H1 (cell line): ENCODE results near the gene DBNL. TPM values are rescaled to one million over a fixed set of nuclear protein-coding genes. Genes with fewer than 3 reads are reported as not detected.

Source experiments
- CTCF ChIA-PET: fragments of 300-600 bp; sonication (Branson Sonifier 250); formaldehyde crosslinking; loops from one replicate; lab custom pipeline; 2021; ENCODE audit not compliant: partially characterized antibody; lab: Charles Lee
- POLR2A ChIA-PET: fragments of 300-600 bp; sonication (Branson Sonifier 250); formaldehyde crosslinking; loops from one replicate; lab custom pipeline; 2021; ENCODE audit warnings: inconsistent platforms; ENCODE audit not compliant: partially characterized antibody; lab: Charles Lee
- DNase-seq, 2 experiments: peaks; one replicate each; pipeline versions ENCODE4 v3.0.0 to v3.0.0-alpha.2; 2010 to 2022; ENCODE audit warnings: low spot score in 2 of 2, low read depth in 1 of 2, mixed read lengths in 1 of 2
- FAIRE-seq: peaks from 2 replicates; lab custom pipeline; 2011; peaks lifted over from hg19 to GRCh38; lab: Jason Lieb, UNC
- H2AFZ ChIP-seq: 2 replicates; pipeline ENCODE4 v1.8.1; 2012; ENCODE audit warnings: low read length, inconsistent platforms
- H2AK5ac ChIP-seq: 2 replicates; pipeline ENCODE4 v1.6.1; 2013; ENCODE audit warnings: low read depth, low read length
- H2BK120ac ChIP-seq: replicated peaks from 2 replicates; pipeline ENCODE3; 2013; ENCODE audit warnings: low read depth, low read length, inconsistent platforms
- H2BK12ac ChIP-seq: 2 replicates; pipeline ENCODE4 v1.6.1; 2013; ENCODE audit warnings: low read depth, low read length
- H2BK15ac ChIP-seq: 2 replicates; pipeline ENCODE4 v1.6.1; 2013; ENCODE audit warnings: low read length
- H2BK20ac ChIP-seq: 2 replicates; pipeline ENCODE4 v1.6.1; 2013; ENCODE audit warnings: low read length
- H2BK5ac ChIP-seq: 2 replicates; pipeline ENCODE4 v1.6.1; 2013; ENCODE audit warnings: low read depth, low read length
- H3K14ac ChIP-seq: 2 replicates; pipeline ENCODE4 v1.6.1; 2013; ENCODE audit warnings: inconsistent platforms; ENCODE audit not compliant: insufficient read length
- H3K18ac ChIP-seq: 2 replicates; pipeline ENCODE4 v1.6.1; 2013; ENCODE audit warnings: low read length; ENCODE audit errors: extremely low read depth
- H3K23ac ChIP-seq: 2 replicates; pipeline ENCODE4 v1.6.1; 2013; ENCODE audit warnings: inconsistent platforms; ENCODE audit not compliant: insufficient read length
- H3K23me2 ChIP-seq: 2 replicates; pipeline ENCODE4 v1.6.1; 2013; ENCODE audit warnings: low read depth, low read length
- H3K27ac ChIP-seq: 2 replicates; pipeline ENCODE4 v1.6.1; 2011; ENCODE audit warnings: low read depth, low read length, inconsistent platforms
- H3K27me3 ChIP-seq, 4 experiments: replicated peaks in 1 of 4; 1 replicate in 1 of 4; 2 replicates in 3 of 4; pipeline versions ENCODE4 v1.6.1 to v1.8.1; 2011 to 2013; ENCODE audit warnings: low read length in 3 of 4, mild to moderate bottlenecking in 3 of 4, inconsistent platforms in 2 of 4, mixed read lengths in 2 of 4, moderate library complexity in 1 of 4; ENCODE audit not compliant: control insufficient read depth in 3 of 4, insufficient read depth in 3 of 4; ENCODE audit errors: extremely low read depth in 1 of 4
- H3K36me3 ChIP-seq, 4 experiments: 2 replicates each; pipeline versions ENCODE4 v1.6.1 to v1.8.1; 2011 to 2013; ENCODE audit warnings: mild to moderate bottlenecking in 4 of 4, low read length in 3 of 4, moderate library complexity in 2 of 4, control low read depth in 1 of 4, inconsistent platforms in 1 of 4; ENCODE audit not compliant: insufficient read depth in 4 of 4, control insufficient read depth in 2 of 4
- H3K4ac ChIP-seq: replicated peaks from 2 replicates; pipeline ENCODE3; 2013; ENCODE audit warnings: low read length, low read depth, mixed read lengths, inconsistent platforms; ENCODE audit not compliant: insufficient read length
- H3K4me1 ChIP-seq, 4 experiments: replicated peaks in 1 of 4; 1 replicate in 1 of 4; 2 replicates in 3 of 4; pipeline versions ENCODE4 v1.6.1 to v1.8.1; 2011 to 2013; ENCODE audit warnings: low read length in 3 of 4, inconsistent platforms in 2 of 4, mixed read lengths in 1 of 4; ENCODE audit not compliant: insufficient read depth in 4 of 4, control insufficient read depth in 3 of 4
- H3K4me2 ChIP-seq, 2 experiments: 2 replicates each; pipeline versions ENCODE4 v1.6.1 to v1.8.1; 2011 to 2013; ENCODE audit warnings: low read depth in 2 of 2, low read length in 2 of 2, control low read depth in 1 of 2, inconsistent platforms in 1 of 2, mild to moderate bottlenecking in 1 of 2; ENCODE audit not compliant: insufficient read depth in 1 of 2
- H3K4me3 ChIP-seq, 4 experiments: fragments of 200-600, 300-600 bp in 1 of 4; sonication (generic), shearing (Covaris generic), sonication (Bioruptor Twin) in 1 of 4; 2 replicates each; pipeline versions ENCODE4 v1.5.1 to v1.8.1; 2011 to 2016; ENCODE audit warnings: low read length in 4 of 4, low read depth in 3 of 4, control low read depth in 2 of 4, inconsistent platforms in 2 of 4, mild to moderate bottlenecking in 2 of 4, mixed read lengths in 1 of 4, moderate library complexity in 1 of 4; ENCODE audit not compliant: insufficient read depth in 2 of 4; ENCODE audit errors: extremely low read depth in 1 of 4
- H3K56ac ChIP-seq: replicated peaks from 2 replicates; pipeline ENCODE3; 2013; ENCODE audit warnings: low read depth, mild to moderate bottlenecking, mixed read lengths, low read length, inconsistent platforms; ENCODE audit not compliant: insufficient read length
- H3K79me1 ChIP-seq: 2 replicates; pipeline ENCODE4 v1.6.1; 2013; ENCODE audit warnings: low read depth, low read length, control low read depth
- H3K79me2 ChIP-seq, 2 experiments: 2 replicates each; pipeline versions ENCODE4 v1.6.1 to v1.8.1; 2012 to 2013; ENCODE audit warnings: low read length in 2 of 2, mild to moderate bottlenecking in 2 of 2, inconsistent platforms in 1 of 2; ENCODE audit not compliant: insufficient read depth in 2 of 2, control insufficient read depth in 1 of 2
- H3K9ac ChIP-seq, 4 experiments: replicated peaks in 1 of 4; 1 replicate in 1 of 4; 2 replicates in 3 of 4; pipeline versions ENCODE4 v1.6.1 to v1.8.1; 2011 to 2013; ENCODE audit warnings: low read depth in 3 of 4, low read length in 3 of 4, control low read depth in 2 of 4, mild to moderate bottlenecking in 2 of 4, moderate library complexity in 2 of 4, inconsistent platforms in 1 of 4; ENCODE audit errors: extremely low read depth in 1 of 4
- H3K9me3 ChIP-seq, 2 experiments: 2 replicates each; pipeline versions ENCODE4 v1.6.1 to v1.8.1; 2012 to 2013; ENCODE audit warnings: mild to moderate bottlenecking in 2 of 2, moderate library complexity in 2 of 2, control low read depth in 1 of 2, inconsistent platforms in 1 of 2, low read depth in 1 of 2, low read length in 1 of 2, mixed read lengths in 1 of 2; ENCODE audit not compliant: insufficient read depth in 2 of 2
- H4K20me1 ChIP-seq, 2 experiments: replicated peaks in 1 of 2; 2 replicates each; pipeline versions ENCODE3 to v1.8.1; 2011 to 2013; ENCODE audit warnings: inconsistent platforms in 2 of 2, low read length in 2 of 2, mild to moderate bottlenecking in 1 of 2; ENCODE audit not compliant: insufficient read depth in 2 of 2, control insufficient read depth in 1 of 2
- H4K5ac ChIP-seq: 2 replicates; pipeline ENCODE4 v1.6.1; 2013; ENCODE audit warnings: low read length, low read depth, mixed read lengths, inconsistent platforms; ENCODE audit not compliant: insufficient read length
- H4K8ac ChIP-seq: 2 replicates; pipeline ENCODE4 v1.8.0; 2013; ENCODE audit warnings: mild to moderate bottlenecking, moderate library complexity, low read length, inconsistent platforms; ENCODE audit not compliant: insufficient read depth; ENCODE audit errors: extremely low read depth
- H4K91ac ChIP-seq: replicated peaks from 2 replicates; pipeline ENCODE3; 2013; ENCODE audit warnings: low read length, mixed read lengths, inconsistent platforms; ENCODE audit not compliant: insufficient read length
- CREB1 ChIP-seq: IDR thresholded peaks from 2 replicates; pipeline ENCODE4 v1.6.1; 2012; ENCODE audit warnings: inconsistent platforms
- HDAC2 ChIP-seq, 2 experiments: fragments of 300-600 bp in 1 of 2; sonication (generic) in 1 of 2; IDR thresholded peaks; 2 replicates each; pipeline ENCODE4 v1.6.1; 2011 to 2012; ENCODE audit warnings: low read depth in 2 of 2, low read length in 2 of 2, mild to moderate bottlenecking in 2 of 2, moderate library complexity in 2 of 2, borderline replicate concordance in 1 of 2, inconsistent platforms in 1 of 2
- JUN ChIP-seq: IDR thresholded peaks from 2 replicates; pipeline ENCODE4 v1.6.1; 2011; ENCODE audit warnings: low read depth, mild to moderate bottlenecking, improper control_type of control experiment, low read length
- PHF8 ChIP-seq: fragments of 200-600 bp; sonication (generic); conservative IDR thresholded peaks from 2 replicates; pipeline ENCODE4 v1.7.1; 2012; ENCODE audit warnings: low read depth, mild to moderate bottlenecking, inconsistent platforms, low read length, moderate library complexity
- POLR2A ChIP-seq, 2 experiments: IDR thresholded peaks; 1 replicate in 1 of 2; 2 replicates in 1 of 2; pipeline ENCODE4 v1.6.1; 2011; ENCODE audit warnings: low read depth in 2 of 2, low read length in 2 of 2, mild to moderate bottlenecking in 2 of 2; ENCODE audit errors: control extremely low read depth in 1 of 2
- POLR2AphosphoS5 ChIP-seq: IDR thresholded peaks from 2 replicates; pipeline ENCODE4 v1.6.1; 2011; ENCODE audit warnings: low read depth, low read length
- RNF2 ChIP-seq: fragments of 200-900, 300-1000 bp; sonication (generic); IDR thresholded peaks from 2 replicates; pipeline ENCODE4 v1.7.1; 2016; ENCODE audit warnings: borderline replicate concordance, low read depth, mild to moderate bottlenecking, antibody characterized with exemption, low read length; ENCODE audit not compliant: poor library complexity, severe bottlenecking; ENCODE audit errors: missing control alignments
- YY1 ChIP-seq: IDR thresholded peaks from 2 replicates; pipeline ENCODE4 v1.6.1; 2011; ENCODE audit warnings: low read depth, mild to moderate bottlenecking, low read length
- WGBS, 2 experiments: shearing (Covaris generic) in 1 of 2; methylation state at CpG; one replicate each; pipeline versions ENCODE4 v1.1.6 to v1.1.7; 2013 to 2015; ENCODE audit warnings: low lambda C conversion rate in 2 of 2, mixed read lengths in 2 of 2, inconsistent platforms in 1 of 2, low coverage in 1 of 2, missing lambda C conversion rate in 1 of 2; ENCODE audit not compliant: insufficient replicate concordance in 2 of 2, insufficient coverage in 1 of 2, insufficient read length in 1 of 2; ENCODE audit errors: extremely low coverage in 1 of 2, missing lambda C conversion rate in 1 of 2; 5-methylcytosine and 5-hydroxymethylcytosine counted together
- polyA plus RNA-seq, 7 experiments: library from polyadenylated mRNA; depleted of rRNA in 3 of 7; stranded (reverse) in 5 of 7; unstranded in 2 of 7; fragments of >200 nt in 5 of 7; fragments of 200-250 nt in 2 of 7; gene quantifications; 1 replicate in 5 of 7; 2 replicates in 1 of 7; 4 replicates in 1 of 7; pipeline versions ENCODE4 v1.2.1 to v1.2.3, GENCODE V29; 2011 to 2013; ENCODE audit warnings: missing spikeins in 2 of 7, mixed read lengths in 2 of 7
- total RNA-seq: library from RNA; stranded (reverse); fragmentation: NEBNext Ultra II Directional; extraction: Animal tissue kit (Norgen Biotek cat#: 25700); gene quantifications from 2 replicates; pipeline ENCODE4 v1.2.1, GENCODE V29; 2021

DBNL gene
- total and polyA plus RNA-seq, 2 of the 8 experiments (the other 6 are each of a cell fraction or from before 2014, with no cell fraction given): 30.9 to 56.6 TPM

- no peak overlapping the region for H4K91ac ChIP-seq
- no peak overlapping the region for H3K9ac ChIP-seq
- H3K18ac ChIP-seq: no peak overlapping the region
- H3K23ac ChIP-seq: no peak overlapping the region
- DNase-seq: no peak
- H2BK12ac ChIP-seq: no peak overlapping the region
- H3K4ac ChIP-seq: no peak overlapping the region
- TF ChIP-seq POLR2AphosphoS5 (no peak), CREB1 (no peak), POLR2A (IDR thresholded peaks at IDR 0.05; ENCODE audit: control extremely low read depth in 1 of 2, low read depth in 2 of 2, low read length in 2 of 2) (no peak), PHF8 (no peak), RNF2 (no peak), JUN (no peak), YY1 (no peak), HDAC2 (IDR thresholded peaks at IDR 0.05; ENCODE audit: borderline replicate concordance in 1 of 2, low read depth in 2 of 2, low read length in 2 of 2) (no peak)
- H3K79me1 ChIP-seq: peaks cover 4% of the 10 kb centered on the region; the same call in 1 of the 2 replicates
- no peak overlapping the region for H2AK5ac ChIP-seq
- H3K4me3 ChIP-seq: no peak overlapping the region
- no peak overlapping the region for H2BK120ac ChIP-seq
- H3K9me3 ChIP-seq: no peaks in the 10 kb centered on the region
- no peak overlapping the region for H2BK15ac ChIP-seq
- no peak overlapping the region for H2BK20ac ChIP-seq
- H3K36me3 ChIP-seq: no peaks in the 10 kb centered on the region; a peak in 2 of 8 replicates
- CTCF ChIA-PET: interaction anchor here (1.0 kb wide), 1 partner anchor 22 kb away, joined by 3 read pairs; no protein-coding TSS in a partner anchor
- no peak for FAIRE-seq
- peaks cover 2 to 5% of the 10 kb centered on the region in 2 experiments for H4K20me1 ChIP-seq
- POLR2A ChIA-PET: interaction anchor here (1.1 to 1.4 kb wide), 2 partner anchors 8 to 10 kb away, joined by 4 to 6 read pairs; no protein-coding TSS in a partner anchor
- H4K5ac ChIP-seq: no peak overlapping the region
- H2BK5ac ChIP-seq: no peak overlapping the region
- no peak overlapping the region for H3K4me2 ChIP-seq
- peaks cover 0 to 13% (median 9%) of the 10 kb centered on the region in 4 experiments; a peak in 6 of 7 replicates for H3K4me1 ChIP-seq
- H3K27ac ChIP-seq: no peak overlapping the region
- no peak overlapping the region for H3K14ac ChIP-seq
- H2AFZ ChIP-seq: no peak overlapping the region
- no peaks in the 10 kb centered on the region; a peak in 1 of 4 replicates for H3K79me2 ChIP-seq
- no peak overlapping the region for H4K8ac ChIP-seq
- H3K56ac ChIP-seq: no peak overlapping the region
- peaks cover 0 to 25% (median 16%) of the 10 kb centered on the region in 4 experiments; a peak in 6 of 7 replicates for H3K27me3 ChIP-seq
- H3K23me2 ChIP-seq: peaks cover 15% of the 10 kb centered on the region
- 94% methylated on average over 14 of the region's 18 CpGs; no CpG with 5 or more reads in 1 of the 2 experiments for WGBS, 2 experiments
These were observed 62.8 kb downstream of the DBNL start for GRCh38 chr7:44107116-44107960.
